Neural progenitor cell (in vitro differentiated cells): ENCODE measurements around the gene TMEM39B. TPM values are rescaled to one million over a fixed set of nuclear protein-coding genes. Genes with fewer than 3 reads are reported as not detected.
"Not testable (repeated sequence)": the region's sequence is repeated elsewhere in the genome, so short reads cannot be mapped to it uniquely, and the experiment has no call there.

Experiments
- DNase-seq: peaks from one replicate; pipeline ENCODE4 v3.0.0-alpha.2; 2016; ENCODE audit warnings: low spot score
- H2AFZ ChIP-seq: fragments of 200-600 bp; sonication (generic); replicated peaks from 2 replicates; pipeline ENCODE4 v1.6.1; 2016; ENCODE audit warnings: antibody characterized with exemption
- H3F3A ChIP-seq: fragments of 200-600 bp; sonication (generic); 2 replicates; pipeline ENCODE4 v1.6.1; 2016; ENCODE audit warnings: antibody characterized with exemption, low read depth
- H3K27ac ChIP-seq: fragments of 200-600 bp; sonication (generic); 2 replicates; pipeline ENCODE4 v1.5.1; 2016; ENCODE audit warnings: mild to moderate bottlenecking
- H3K27me3 ChIP-seq: fragments of 200-600 bp; sonication (generic); 2 replicates; pipeline ENCODE4 v1.6.1; 2016; ENCODE audit warnings: mild to moderate bottlenecking, moderate library complexity
- H3K36me3 ChIP-seq: fragments of 200-600 bp; sonication (generic); 2 replicates; pipeline ENCODE4 v1.5.1; 2016
- H3K4me1 ChIP-seq: fragments of 200-600 bp; sonication (generic); 2 replicates; pipeline ENCODE4 v1.6.1; 2016; ENCODE audit warnings: mixed run types
- H3K4me2 ChIP-seq: fragments of 200-600 bp; sonication (generic); 2 replicates; pipeline ENCODE4 v1.6.1; 2016
- H3K4me3 ChIP-seq: fragments of 200-600 bp; sonication (generic); 2 replicates; pipeline ENCODE4 v1.5.1; 2016
- H3K79me2 ChIP-seq: fragments of 200-600 bp; sonication (generic); 2 replicates; pipeline ENCODE4 v1.6.1; 2016; ENCODE audit warnings: low read depth
- H3K9ac ChIP-seq: fragments of 200-600 bp; sonication (generic); 2 replicates; pipeline ENCODE4 v1.6.1; 2016
- H3K9me3 ChIP-seq: fragments of 200-600 bp; sonication (generic); 2 replicates; pipeline ENCODE4 v1.5.1; 2016; ENCODE audit warnings: low read depth
- H4K20me1 ChIP-seq: fragments of 200-600 bp; sonication (generic); 2 replicates; pipeline ENCODE4 v1.6.1; 2016; ENCODE audit warnings: low read depth
- H3K27ac Mint-ChIP-seq: 3 replicates; pipeline ENCODE4 v1.8.0; 2021; ENCODE audit warnings: mixed read lengths
- H3K27me3 Mint-ChIP-seq: 2 replicates; pipeline ENCODE4 v1.8.0; 2022; ENCODE audit warnings: low read depth, mild to moderate bottlenecking, inconsistent platforms, moderate library complexity, mixed read lengths; ENCODE audit not compliant: insufficient read depth
- H3K36me3 Mint-ChIP-seq: 3 replicates; pipeline ENCODE4 v1.8.0; 2021; ENCODE audit warnings: mixed read lengths
- H3K4me1 Mint-ChIP-seq: 3 replicates; pipeline ENCODE4 v1.8.0; 2021; ENCODE audit warnings: mixed read lengths
- H3K4me3 Mint-ChIP-seq: 3 replicates; pipeline ENCODE4 v1.8.0; 2021; ENCODE audit warnings: mild to moderate bottlenecking, moderate library complexity, mixed read lengths
- H3K9me3 Mint-ChIP-seq: 3 replicates; pipeline ENCODE4 v1.8.0; 2020; ENCODE audit warnings: mixed read lengths
- EZH2 ChIP-seq: fragments of 200-600 bp; sonication (generic); IDR thresholded peaks from 2 replicates; pipeline ENCODE4 v1.6.1; 2017; ENCODE audit warnings: antibody characterized with exemption, mild to moderate bottlenecking, moderate library complexity
- EZH2phosphoT487 ChIP-seq: fragments of 200-600 bp; sonication (generic); IDR thresholded peaks from 2 replicates; pipeline ENCODE4 v1.6.1; 2017; ENCODE audit warnings: antibody characterized with exemption
- total RNA-seq: library from RNA; depleted of rRNA; stranded (reverse); fragments of >200 nt; gene quantifications from 2 replicates; pipeline ENCODE4 v1.2.3, GENCODE V29; 2015; ENCODE audit warnings: low replicate concordance
- TF ChIP-seq, protein P1 (sequence below): fragments of 200-600 bp; sonication (generic); IDR thresholded peaks from 2 replicates; pipeline ENCODE4 v1.5.1; 2017; ENCODE audit warnings: antibody characterized with exemption, mild to moderate bottlenecking

TMEM39B gene
- total RNA-seq, 1 donor from 2014 or later: 2.3 TPM

DNA sequence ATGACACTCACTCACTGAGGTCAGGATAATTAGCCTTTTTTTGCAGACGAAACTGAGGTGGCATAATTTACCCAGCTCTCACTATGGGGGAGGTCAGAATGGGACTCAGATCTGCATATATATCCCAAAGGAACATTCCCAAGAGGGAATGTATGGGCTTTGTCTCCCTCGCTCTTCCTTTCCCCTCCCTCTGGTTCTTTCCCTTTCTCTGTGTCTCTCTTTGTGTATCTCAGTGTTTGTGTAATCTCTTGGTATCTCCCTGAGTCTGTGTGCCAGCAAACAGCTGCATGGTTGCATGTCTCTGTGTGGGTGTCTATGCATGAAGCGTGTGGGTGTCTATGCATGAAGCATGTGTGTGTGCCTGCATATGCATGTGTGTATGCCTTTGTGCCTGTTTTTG, 4.7 kb downstream of the TMEM39B start:
- H4K20me1 ChIP-seq: peaks cover 14% of the 10 kb centered on the region
- peaks cover 4% of the 10 kb centered on the region for H3F3A ChIP-seq
- H3K4me2 ChIP-seq: no peak overlapping the region
- H3K9ac ChIP-seq: no peak overlapping the region
- no peaks in the 10 kb centered on the region for H3K27me3 Mint-ChIP-seq
- H3K9me3 ChIP-seq: no peaks in the 10 kb centered on the region
- H3K27ac ChIP-seq: no peak overlapping the region
- H3K4me1 ChIP-seq: peaks cover 14% of the 10 kb centered on the region
- no peak overlapping the region for H3K4me3 Mint-ChIP-seq
- no peaks in the 10 kb centered on the region for H3K9me3 Mint-ChIP-seq
- H3K27me3 ChIP-seq: no peaks in the 10 kb centered on the region
- H2AFZ ChIP-seq: no peak overlapping the region
- H3K4me1 Mint-ChIP-seq: peaks cover 7% of the 10 kb centered on the region
- H3K4me3 ChIP-seq: no peak overlapping the region
- TF ChIP-seq EZH2: no peak
- TF ChIP-seq EZH2phosphoT487: no peak
- TF ChIP-seq, protein P1, sequence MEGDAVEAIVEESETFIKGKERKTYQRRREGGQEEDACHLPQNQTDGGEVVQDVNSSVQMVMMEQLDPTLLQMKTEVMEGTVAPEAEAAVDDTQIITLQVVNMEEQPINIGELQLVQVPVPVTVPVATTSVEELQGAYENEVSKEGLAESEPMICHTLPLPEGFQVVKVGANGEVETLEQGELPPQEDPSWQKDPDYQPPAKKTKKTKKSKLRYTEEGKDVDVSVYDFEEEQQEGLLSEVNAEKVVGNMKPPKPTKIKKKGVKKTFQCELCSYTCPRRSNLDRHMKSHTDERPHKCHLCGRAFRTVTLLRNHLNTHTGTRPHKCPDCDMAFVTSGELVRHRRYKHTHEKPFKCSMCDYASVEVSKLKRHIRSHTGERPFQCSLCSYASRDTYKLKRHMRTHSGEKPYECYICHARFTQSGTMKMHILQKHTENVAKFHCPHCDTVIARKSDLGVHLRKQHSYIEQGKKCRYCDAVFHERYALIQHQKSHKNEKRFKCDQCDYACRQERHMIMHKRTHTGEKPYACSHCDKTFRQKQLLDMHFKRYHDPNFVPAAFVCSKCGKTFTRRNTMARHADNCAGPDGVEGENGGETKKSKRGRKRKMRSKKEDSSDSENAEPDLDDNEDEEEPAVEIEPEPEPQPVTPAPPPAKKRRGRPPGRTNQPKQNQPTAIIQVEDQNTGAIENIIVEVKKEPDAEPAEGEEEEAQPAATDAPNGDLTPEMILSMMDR: no peak
- peaks cover 23% of the 10 kb centered on the region for H3K36me3 Mint-ChIP-seq
- no peak overlapping the region for H3K27ac Mint-ChIP-seq
- H3K79me2 ChIP-seq: peaks cover 18% of the 10 kb centered on the region
- no peak for DNase-seq
- peaks cover 3% of the 10 kb centered on the region for H3K36me3 ChIP-seq

DNA sequence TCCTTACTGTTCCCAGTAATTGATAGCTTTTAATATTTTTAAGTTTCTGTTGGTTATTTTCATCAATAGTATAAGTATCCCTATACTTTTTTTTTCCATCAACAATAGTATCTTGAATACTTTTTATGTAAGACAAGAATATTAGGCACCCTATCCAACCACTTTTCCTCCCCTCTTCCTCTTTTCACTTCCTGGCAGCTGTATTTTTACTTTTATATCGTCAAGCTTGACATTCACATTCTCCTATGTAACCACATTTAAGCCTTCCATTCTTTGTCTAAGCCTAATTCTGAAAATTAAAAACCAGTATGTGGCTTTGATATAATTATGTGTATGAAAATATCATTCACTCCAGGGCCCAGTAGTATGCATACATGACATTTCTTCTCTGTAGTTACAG, 9.3 kb downstream of the TMEM39B start:
- no peaks in the 10 kb centered on the region for H3F3A ChIP-seq
- Mint-ChIP-seq H3K27ac (no peak overlapping the region), H3K27me3 (no peaks in the 10 kb centered on the region), H3K36me3 (peaks cover 40% of the 10 kb centered on the region), H3K4me3 (no peak overlapping the region), H3K9me3 (no peaks in the 10 kb centered on the region), H3K4me1 (peaks cover 3% of the 10 kb centered on the region)
- no peaks in the 10 kb centered on the region for H4K20me1 ChIP-seq
- H3K4me2 ChIP-seq: no peak overlapping the region
- DNase-seq: no peak
- no peak overlapping the region for H3K4me3 ChIP-seq
- no peak overlapping the region for H2AFZ ChIP-seq
- TF ChIP-seq EZH2phosphoT487 (no peak), EZH2 (no peak)
- TF ChIP-seq, protein P1: no peak
- H3K9me3 ChIP-seq: no peaks in the 10 kb centered on the region
- no peaks in the 10 kb centered on the region for H3K4me1 ChIP-seq
- no peak overlapping the region for H3K27ac ChIP-seq
- no peaks in the 10 kb centered on the region for H3K79me2 ChIP-seq
- H3K9ac ChIP-seq: no peak overlapping the region
- H3K27me3 ChIP-seq: no peaks in the 10 kb centered on the region
- peaks cover 3% of the 10 kb centered on the region for H3K36me3 ChIP-seq

DNA sequence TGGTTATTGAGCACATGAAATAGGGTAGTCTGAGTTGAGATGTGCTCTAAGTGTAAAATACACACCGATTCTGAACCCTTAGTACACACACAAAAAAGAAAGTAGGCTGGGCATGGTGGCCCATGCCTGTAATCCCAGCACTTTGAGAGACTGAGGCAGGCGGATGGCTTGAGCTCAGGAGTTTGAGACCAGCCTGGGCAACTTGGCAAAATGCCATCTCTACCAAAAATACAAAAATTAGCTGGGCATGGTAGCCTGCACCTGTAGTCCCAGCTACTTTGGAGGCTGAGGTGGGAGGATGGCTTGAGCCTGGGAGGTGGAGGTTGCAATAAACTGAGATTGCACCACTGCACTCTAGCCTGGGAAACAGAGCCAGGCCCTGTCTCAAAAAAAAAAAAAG, 13.6 kb downstream of the TMEM39B start:
- H3K27ac ChIP-seq, DNase-seq, H3K9ac ChIP-seq, H4K20me1 ChIP-seq, H3F3A ChIP-seq, H3K79me2 ChIP-seq, H3K4me3 ChIP-seq, H3K9me3 ChIP-seq, H2AFZ ChIP-seq, H3K4me2 ChIP-seq, H3K9me3 Mint-ChIP-seq, H3K4me3 Mint-ChIP-seq, H3K27ac Mint-ChIP-seq, H3K27me3 Mint-ChIP-seq, H3K27me3 ChIP-seq, H3K4me1 ChIP-seq, H3K36me3 ChIP-seq, H3K4me1 Mint-ChIP-seq: not testable (repeated sequence)
- H3K36me3 Mint-ChIP-seq: peaks cover 37% of the 10 kb centered on the region

DNA sequence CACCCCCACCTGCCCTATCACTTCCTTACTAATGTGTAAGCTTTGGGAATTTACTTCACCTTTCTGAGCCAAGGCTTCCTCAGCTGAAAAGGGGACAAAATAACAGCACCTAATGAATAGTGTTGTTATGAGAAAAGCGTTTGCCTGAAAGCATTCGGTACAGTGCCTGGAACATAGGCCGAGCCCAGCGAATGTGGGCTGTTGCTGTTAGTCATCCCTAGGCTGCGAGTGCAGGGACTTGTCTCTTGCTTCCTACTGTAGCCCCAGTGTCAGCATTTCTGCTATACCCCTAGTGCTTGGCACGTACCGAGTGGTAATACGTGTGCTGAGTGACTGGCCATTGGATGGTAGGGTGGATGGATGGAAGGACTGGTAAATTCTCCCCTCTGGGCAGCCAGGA, 18.4 kb downstream of the TMEM39B start:
- Histone ChIP-seq H3K27me3 (no peaks in the 10 kb centered on the region), H3K9me3 (no peaks in the 10 kb centered on the region), H3K9ac (no peak overlapping the region), H3K4me2 (no peak overlapping the region), H4K20me1 (no peaks in the 10 kb centered on the region), H3K79me2 (no peaks in the 10 kb centered on the region), H3F3A (no peaks in the 10 kb centered on the region), H2AFZ (no peak overlapping the region), H3K27ac (no peak overlapping the region), H3K4me3 (no peak overlapping the region), H3K4me1 (no peaks in the 10 kb centered on the region), H3K36me3 (no peaks in the 10 kb centered on the region)
- Mint-ChIP-seq H3K9me3 (no peaks in the 10 kb centered on the region), H3K27ac (no peak overlapping the region), H3K36me3 (peaks cover 26% of the 10 kb centered on the region), H3K4me3 (no peak overlapping the region), H3K27me3 (no peaks in the 10 kb centered on the region), H3K4me1 (no peaks in the 10 kb centered on the region)
- DNase-seq: no peak
- TF ChIP-seq EZH2phosphoT487 (no peak), EZH2 (no peak)
